ENCODE measurements around the gene RPS6KC1.
"Not testable (repeated sequence)": the region's sequence is repeated elsewhere in the genome, so short reads cannot be mapped to it uniquely, and the experiment has no call there.

RPS6KC1 gene

GRCh38 chr1:213154056-213154685 lies 103.1 kb downstream of the RPS6KC1 start:
- no peak for DNase-seq (ENCODE audit: low read depth, low spot score)

- no peak for DNase-seq (ENCODE audit: low read depth, low spot score)
Measured at GRCh38 chr1:213159376-213159775, 108.3 kb downstream of the RPS6KC1 start.

- not testable (repeated sequence) for DNase-seq (ENCODE audit: low read depth, low spot score)
Measured at GRCh38 chr1:213160442-213160841, 109.4 kb downstream of the RPS6KC1 start.

GRCh38 chr1:213162338-213162737 lies 111.3 kb downstream of the RPS6KC1 start:
- DNase-seq (ENCODE audit: low read depth, low spot score): no peak

GRCh38 chr1:213162862-213163261 lies 111.8 kb downstream of the RPS6KC1 start:
- DNase-seq (ENCODE audit: low read depth, low spot score): no peak

- no peak for DNase-seq (ENCODE audit: low read depth, low spot score)
Measured at GRCh38 chr1:213163278-213163711, 112.3 kb downstream of the RPS6KC1 start.

- DNase-seq (ENCODE audit: low read depth, low spot score): no peak
Measured at GRCh38 chr1:213164561-213164960, 113.5 kb downstream of the RPS6KC1 start.

- no peak for DNase-seq (ENCODE audit: low read depth, low spot score)
Measured at GRCh38 chr1:213166852-213167251, 115.8 kb downstream of the RPS6KC1 start.

GRCh38 chr1:213171711-213172110 lies 120.7 kb downstream of the RPS6KC1 start:
- no peak for DNase-seq (ENCODE audit: low read depth, low spot score)

- no peak for DNase-seq (ENCODE audit: low read depth, low spot score)
Measured at GRCh38 chr1:213176341-213176740, 125.3 kb downstream of the RPS6KC1 start.

GRCh38 chr1:213179784-213180183 lies 128.7 kb downstream of the RPS6KC1 start:
- no peak for DNase-seq (ENCODE audit: low read depth, low spot score)

- no peak for DNase-seq (ENCODE audit: low read depth, low spot score)
Measured at GRCh38 chr1:213180833-213181232, 129.8 kb downstream of the RPS6KC1 start.

- no peak for DNase-seq (ENCODE audit: low read depth, low spot score)
Measured at GRCh38 chr1:213183036-213183672, 132.1 kb downstream of the RPS6KC1 start.

GRCh38 chr1:213186168-213186567 lies 135.1 kb downstream of the RPS6KC1 start:
- no peak for DNase-seq (ENCODE audit: low read depth, low spot score)

- no peak for DNase-seq (ENCODE audit: low read depth, low spot score)
Measured at GRCh38 chr1:213192026-213192425, 141.0 kb downstream of the RPS6KC1 start.

- DNase-seq (ENCODE audit: low read depth, low spot score): no peak
Measured at GRCh38 chr1:213194383-213194782, 143.3 kb downstream of the RPS6KC1 start.

GRCh38 chr1:213194855-213195254 lies 143.8 kb downstream of the RPS6KC1 start:
- DNase-seq (ENCODE audit: low read depth, low spot score): no peak

GRCh38 chr1:213196328-213197054 lies 145.4 kb downstream of the RPS6KC1 start:
- not testable (repeated sequence) for DNase-seq (ENCODE audit: low read depth, low spot score)

GRCh38 chr1:213200630-213201029 lies 149.6 kb downstream of the RPS6KC1 start:
- DNase-seq (ENCODE audit: low read depth, low spot score): no peak

- DNase-seq (ENCODE audit: low read depth, low spot score): no peak
Measured at GRCh38 chr1:213201380-213202155, 150.5 kb downstream of the RPS6KC1 start.

- DNase-seq (ENCODE audit: low read depth, low spot score): no peak
Measured at GRCh38 chr1:213211201-213211600, 160.2 kb downstream of the RPS6KC1 start.

- DNase-seq (ENCODE audit: low read depth, low spot score): not testable (repeated sequence)
Measured at GRCh38 chr1:213219076-213219475, 168.0 kb downstream of the RPS6KC1 start.
